RWPE2 (cell line): ENCODE data around the gene CTCF.

Experiments
- ATAC-seq: fragments of 200-7000 bp; cut with Tn5 transposase; 3 replicates; pipeline ENCODE4 v1.9.1; 2021; ENCODE audit warnings: low read depth
- DNase-seq: peaks from one replicate; pipeline ENCODE4 v3.0.0-alpha.2; 2020; ENCODE audit warnings: low spot score
- H3K27ac ChIP-seq: fragments of 450-650 bp; 2 replicates; pipeline ENCODE4 v1.5.1; 2017; ENCODE audit warnings: mild to moderate bottlenecking; ENCODE audit not compliant: poor library complexity, severe bottlenecking
- H3K27me3 ChIP-seq: fragments of 250-450 bp; sonication (Bioruptor Pico); 2 replicates; pipeline ENCODE4 v1.5.1; 2021; ENCODE audit warnings: mild to moderate bottlenecking, moderate library complexity; ENCODE audit not compliant: insufficient read depth, poor library complexity, severe bottlenecking
- H3K36me3 ChIP-seq: fragments of 250-450 bp; sonication (Bioruptor Pico); 2 replicates; pipeline ENCODE4 v1.5.1; 2020; ENCODE audit warnings: low read depth, mild to moderate bottlenecking, moderate library complexity
- H3K4me1 ChIP-seq: fragments of 250-450 bp; sonication (Bioruptor Pico); 2 replicates; pipeline ENCODE4 v1.5.1; 2021; ENCODE audit warnings: mild to moderate bottlenecking, moderate library complexity; ENCODE audit not compliant: insufficient read depth, poor library complexity, severe bottlenecking
- H3K4me3 ChIP-seq: fragments of 250-450 bp; sonication (Bioruptor Pico); 2 replicates; pipeline ENCODE4 v1.5.1; 2021; ENCODE audit warnings: mild to moderate bottlenecking, moderate library complexity; ENCODE audit not compliant: severe bottlenecking
- H3K9me3 ChIP-seq: fragments of 250-450 bp; sonication (Bioruptor Pico); 2 replicates; pipeline ENCODE4 v1.5.1; 2021; ENCODE audit warnings: mild to moderate bottlenecking, moderate library complexity; ENCODE audit not compliant: severe bottlenecking
- TF ChIP-seq, protein P1 (sequence below): fragments of 450-650 bp; IDR thresholded peaks from one replicate; pipeline ENCODE4 v1.5.1; 2017; ENCODE audit warnings: mild to moderate bottlenecking, moderate library complexity; ENCODE audit not compliant: poor library complexity, severe bottlenecking

The CTCF gene

GRCh38 chr16:67548265-67549126, 13.8 kb upstream of the CTCF start:
- Histone ChIP-seq H3K27ac (no peak overlapping the region), H3K27me3 (no peaks in the 10 kb centered on the region), H3K9me3 (no peaks in the 10 kb centered on the region), H3K4me3 (no peak overlapping the region), H3K4me1 (no peaks in the 10 kb centered on the region), H3K36me3 (peaks cover 23% of the 10 kb centered on the region)
- TF ChIP-seq, protein P1, sequence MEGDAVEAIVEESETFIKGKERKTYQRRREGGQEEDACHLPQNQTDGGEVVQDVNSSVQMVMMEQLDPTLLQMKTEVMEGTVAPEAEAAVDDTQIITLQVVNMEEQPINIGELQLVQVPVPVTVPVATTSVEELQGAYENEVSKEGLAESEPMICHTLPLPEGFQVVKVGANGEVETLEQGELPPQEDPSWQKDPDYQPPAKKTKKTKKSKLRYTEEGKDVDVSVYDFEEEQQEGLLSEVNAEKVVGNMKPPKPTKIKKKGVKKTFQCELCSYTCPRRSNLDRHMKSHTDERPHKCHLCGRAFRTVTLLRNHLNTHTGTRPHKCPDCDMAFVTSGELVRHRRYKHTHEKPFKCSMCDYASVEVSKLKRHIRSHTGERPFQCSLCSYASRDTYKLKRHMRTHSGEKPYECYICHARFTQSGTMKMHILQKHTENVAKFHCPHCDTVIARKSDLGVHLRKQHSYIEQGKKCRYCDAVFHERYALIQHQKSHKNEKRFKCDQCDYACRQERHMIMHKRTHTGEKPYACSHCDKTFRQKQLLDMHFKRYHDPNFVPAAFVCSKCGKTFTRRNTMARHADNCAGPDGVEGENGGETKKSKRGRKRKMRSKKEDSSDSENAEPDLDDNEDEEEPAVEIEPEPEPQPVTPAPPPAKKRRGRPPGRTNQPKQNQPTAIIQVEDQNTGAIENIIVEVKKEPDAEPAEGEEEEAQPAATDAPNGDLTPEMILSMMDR = no peak
- DNase-seq (no peak), ATAC-seq (no peak)

DNA sequence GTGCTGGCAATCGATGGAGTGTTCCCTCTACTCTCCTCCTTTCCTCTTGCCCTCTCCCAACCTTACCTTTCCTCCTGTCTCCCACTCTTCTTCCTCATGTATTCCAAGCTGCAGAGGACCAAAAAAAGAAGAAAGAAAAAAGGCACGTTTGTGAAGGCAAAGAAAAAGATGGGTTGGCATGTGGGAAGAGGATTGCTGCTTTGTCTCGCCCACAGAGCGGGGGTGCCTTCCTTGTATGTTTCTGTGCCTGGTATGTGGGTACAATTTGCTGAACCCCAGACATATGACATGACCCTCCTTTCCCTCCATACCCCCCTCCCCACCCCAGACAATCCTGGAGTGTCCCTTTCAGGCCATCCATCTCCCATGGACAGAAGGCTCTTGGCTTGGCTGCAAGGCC, 13.1 kb upstream of the CTCF start:
- DNase-seq (no peak), ATAC-seq (no peak)
- TF ChIP-seq, protein P1 = no peak
- peaks cover 22% of the 10 kb centered on the region for H3K36me3 ChIP-seq
- H3K27me3 ChIP-seq = no peaks in the 10 kb centered on the region
- no peak overlapping the region for H3K4me3 ChIP-seq
- H3K4me1 ChIP-seq = no peaks in the 10 kb centered on the region
- no peaks in the 10 kb centered on the region for H3K9me3 ChIP-seq
- H3K27ac ChIP-seq = no peak overlapping the region

DNA sequence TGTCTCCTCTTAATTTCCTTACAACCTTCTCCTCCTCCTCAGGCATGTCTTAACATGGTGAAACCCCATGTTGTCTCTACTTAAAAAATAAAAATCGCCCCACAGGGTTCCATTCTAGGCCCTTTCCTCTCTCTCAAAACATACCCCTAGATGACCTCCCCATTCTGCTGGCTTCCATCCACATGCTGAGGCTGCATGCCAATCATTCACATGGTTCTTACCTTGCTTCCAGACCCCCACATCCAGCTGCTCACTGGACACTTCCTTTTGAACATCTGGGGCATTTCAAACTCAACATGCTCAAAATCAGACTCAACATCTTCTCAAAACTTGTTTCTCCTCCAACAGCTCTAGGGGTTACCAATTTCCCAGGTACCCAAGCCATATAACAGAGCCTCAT, 12.4 kb upstream of the CTCF start:
- H3K9me3 ChIP-seq = no peaks in the 10 kb centered on the region
- no peaks in the 10 kb centered on the region for H3K27me3 ChIP-seq
- TF ChIP-seq, protein P1 = no peak
- no peak overlapping the region for H3K4me3 ChIP-seq
- peaks cover 17% of the 10 kb centered on the region for H3K36me3 ChIP-seq
- no peak for ATAC-seq
- peaks cover under 1% of the 10 kb centered on the region for H3K4me1 ChIP-seq
- no peak for DNase-seq
- no peak overlapping the region for H3K27ac ChIP-seq

DNA sequence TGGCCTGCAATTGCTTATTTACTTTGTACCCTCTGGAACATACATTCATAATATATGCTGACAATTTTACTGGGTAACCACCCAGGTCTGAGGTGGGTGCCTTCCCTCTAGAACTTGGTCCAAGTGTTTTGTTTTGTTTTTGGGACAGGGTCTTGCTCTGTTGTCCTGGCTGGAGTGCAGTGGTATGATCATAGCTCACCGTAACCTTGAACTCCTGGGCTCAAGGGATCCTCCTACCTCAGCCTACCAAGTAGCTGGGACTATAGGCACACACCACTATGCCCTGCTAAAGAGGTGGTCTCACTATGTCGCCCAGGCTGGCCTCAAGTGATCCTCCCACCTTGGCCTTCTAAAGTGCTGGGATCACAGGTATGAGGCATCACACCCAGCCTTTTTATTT, 11.2 kb upstream of the CTCF start:
- TF ChIP-seq, protein P1 = no peak

DNA sequence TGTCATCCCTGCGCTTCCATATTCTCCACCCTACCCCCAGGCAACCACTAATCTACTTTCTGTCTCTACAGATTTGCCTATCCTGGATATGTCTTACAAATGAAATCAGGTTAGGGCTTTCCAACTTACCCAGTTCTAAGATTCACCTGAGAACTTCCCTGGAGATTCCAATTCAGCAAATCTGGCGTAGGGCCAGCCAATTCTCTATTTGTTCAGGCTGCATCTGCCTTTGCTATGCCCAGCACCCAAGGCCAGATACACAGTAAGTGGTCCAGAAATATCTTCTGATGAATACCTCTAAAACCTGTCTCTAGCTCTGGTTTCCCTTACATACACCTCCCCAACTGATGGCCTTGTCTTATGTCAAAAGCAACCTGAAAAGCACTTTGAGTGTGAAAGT, 10.4 kb upstream of the CTCF start:
- H3K9me3 ChIP-seq = no peaks in the 10 kb centered on the region
- TF ChIP-seq, protein P1 = no peak
- H3K4me3 ChIP-seq = no peak overlapping the region
- ATAC-seq (no peak), DNase-seq (no peak)
- no peaks in the 10 kb centered on the region for H3K27me3 ChIP-seq
- no peak overlapping the region for H3K27ac ChIP-seq
- H3K4me1 ChIP-seq = peaks cover 15% of the 10 kb centered on the region
- H3K36me3 ChIP-seq = no peaks in the 10 kb centered on the region

More for the DNA sequence above, 11.2 kb upstream of the CTCF start:
- Histone ChIP-seq H3K27me3 (no peaks in the 10 kb centered on the region), H3K4me3 (no peak overlapping the region), H3K27ac (no peak overlapping the region), H3K4me1 (peaks cover 12% of the 10 kb centered on the region), H3K9me3 (no peaks in the 10 kb centered on the region), H3K36me3 (peaks cover 8% of the 10 kb centered on the region)
- ATAC-seq (no peak), DNase-seq (no peak)
